Fibroblast of skin of abdomen (primary cell): Measurements from ENCODE around the gene UPK2. TPM values are rescaled to one million over a fixed set of nuclear protein-coding genes. Genes with fewer than 3 reads are reported as not detected.

ENCODE experiments used
- DNase-seq: peaks from one replicate; pipeline ENCODE4 v3.0.0-alpha.2; 2013
- polyA plus RNA-seq, 2 experiments: library from polyadenylated mRNA; unstranded; fragments of 120-200 nt; gene quantifications; one replicate each; pipeline ENCODE4 v1.2.1, GENCODE V29; 2013; ENCODE audit not compliant: insufficient read length in 2 of 2

The UPK2 gene
- polyA plus RNA-seq (2013, experiment 1 of 2; ENCODE audit: insufficient read length), result 0.27 TPM
- 0.38 TPM for polyA plus RNA-seq (2013, experiment 2 of 2; ENCODE audit: insufficient read length)

- peak; percentile 70 for DNase-seq
These were observed at the start of gene UPK2 for GRCh38 chr11:118956094-118956846. Gene UPK2 (plus strand): TSS chr11:118956298. CDS start chr11:118956351, 53 bp downstream.

- DNase-seq, result peak; percentile 80
These were observed 48.8 kb upstream of the UPK2 start for GRCh38 chr11:118907051-118908042.

GRCh38 chr11:118908264-118908663 lies 47.8 kb upstream of the UPK2 start:
- DNase-seq, result no peak

- DNase-seq, result peak; percentile 98
These were observed 47.0 kb upstream of the UPK2 start for GRCh38 chr11:118908901-118909618.

- DNase-seq, result no peak
These were observed 46.3 kb upstream of the UPK2 start for GRCh38 chr11:118909619-118910308.

GRCh38 chr11:118910309-118911112 lies 45.6 kb upstream of the UPK2 start:
- DNase-seq, result peak; percentile 93

- peak; percentile 57 for DNase-seq
These were observed 44.8 kb upstream of the UPK2 start for GRCh38 chr11:118911113-118911879.

- peak; percentile 93 for DNase-seq
These were observed 44.0 kb upstream of the UPK2 start for GRCh38 chr11:118911880-118912741.

- DNase-seq, result no peak
These were observed 43.2 kb upstream of the UPK2 start for GRCh38 chr11:118912742-118913410.

GRCh38 chr11:118913411-118914125 lies 42.5 kb upstream of the UPK2 start:
- no peak for DNase-seq

- DNase-seq, result no peak
These were observed 41.8 kb upstream of the UPK2 start for GRCh38 chr11:118914178-118914918.

- DNase-seq, result no peak
These were observed 41.1 kb upstream of the UPK2 start for GRCh38 chr11:118914987-118915386.

GRCh38 chr11:118915396-118915795 lies 40.7 kb upstream of the UPK2 start:
- DNase-seq, result no peak

- DNase-seq, result no peak
These were observed 39.9 kb upstream of the UPK2 start for GRCh38 chr11:118915941-118916841.

GRCh38 chr11:118916842-118917388 lies 39.2 kb upstream of the UPK2 start:
- DNase-seq, result peak; percentile 75
